MM.1S (cell line): ENCODE data around the gene ERGIC3.

ENCODE experiments used
- DNase-seq: peaks from one replicate; pipeline ENCODE4 v3.0.0-alpha.2; 2015
- H2AFZ ChIP-seq: fragments of 300-600 bp; sonication (generic); 2 replicates; pipeline ENCODE4 v1.6.0; 2016; ENCODE audit warnings: antibody characterized with exemption, low read length
- H3F3A ChIP-seq: fragments of 300-600 bp; sonication (generic); 2 replicates; pipeline ENCODE4 v1.6.1; 2016; ENCODE audit warnings: mild to moderate bottlenecking, antibody characterized with exemption, low read length, moderate library complexity, mixed read lengths; ENCODE audit not compliant: insufficient read depth
- H3K27ac ChIP-seq: fragments of 300-600 bp; sonication (generic); 2 replicates; pipeline ENCODE4 v1.5.1; 2016; ENCODE audit warnings: mild to moderate bottlenecking, low read length
- H3K27me3 ChIP-seq: fragments of 300-600 bp; sonication (generic); replicated peaks from 2 replicates; pipeline ENCODE4 v1.6.0; 2016; ENCODE audit warnings: low read length; ENCODE audit not compliant: insufficient read depth
- H3K36me3 ChIP-seq: fragments of 300-600 bp; sonication (generic); replicated peaks from 2 replicates; pipeline ENCODE4 v1.6.1; 2016; ENCODE audit warnings: mild to moderate bottlenecking, low read length, mixed read lengths; ENCODE audit not compliant: insufficient read depth
- H3K4me1 ChIP-seq: fragments of 300-600 bp; sonication (generic); 2 replicates; pipeline ENCODE4 v1.6.1; 2016; ENCODE audit warnings: low read length, mixed read lengths
- H3K4me2 ChIP-seq: fragments of 300-600 bp; sonication (generic); 2 replicates; pipeline ENCODE4 v1.6.0; 2016; ENCODE audit warnings: low read depth, low read length
- H3K4me3 ChIP-seq: fragments of 300-600 bp; sonication (generic); 2 replicates; pipeline ENCODE4 v1.5.1; 2016; ENCODE audit warnings: low read length, mixed read lengths
- H3K79me2 ChIP-seq: fragments of 300-600 bp; sonication (generic); 2 replicates; pipeline ENCODE4 v1.6.1; 2016; ENCODE audit warnings: mixed run types, low read length, mixed read lengths
- H3K9ac ChIP-seq: fragments of 300-600 bp; sonication (generic); 2 replicates; pipeline ENCODE4 v1.6.1; 2016; ENCODE audit warnings: low read length, mixed read lengths
- H3K9me2 ChIP-seq: fragments of 300-600 bp; sonication (generic); replicated peaks from 2 replicates; pipeline ENCODE4 v1.6.1; 2016; ENCODE audit warnings: mild to moderate bottlenecking, low read length, mixed read lengths; ENCODE audit not compliant: insufficient read depth
- H3K9me3 ChIP-seq: fragments of 300-600 bp; sonication (generic); replicated peaks from 2 replicates; pipeline ENCODE4 v1.6.1; 2016; ENCODE audit warnings: mild to moderate bottlenecking, low read length, mixed read lengths; ENCODE audit not compliant: insufficient read depth
- H4K20me1 ChIP-seq: fragments of 300-600 bp; sonication (generic); 2 replicates; pipeline ENCODE4 v1.6.1; 2016; ENCODE audit warnings: mild to moderate bottlenecking, low read length, moderate library complexity, mixed read lengths; ENCODE audit not compliant: insufficient read depth
- CTCF ChIP-seq: fragments of 300-600 bp; sonication (generic); IDR thresholded peaks from 2 replicates; pipeline ENCODE4 v1.5.1; 2016; ENCODE audit warnings: antibody characterized with exemption, low read length, mixed read lengths
- EZH2 ChIP-seq: fragments of 300-600 bp; sonication (generic); optimal IDR thresholded peaks from 2 replicates; pipeline ENCODE3; 2017; ENCODE audit warnings: low read depth, mild to moderate bottlenecking, antibody characterized with exemption, low read length, mixed read lengths
- EZH2phosphoT487 ChIP-seq: fragments of 300-600 bp; sonication (generic); IDR thresholded peaks from 2 replicates; pipeline ENCODE4 v1.6.1; 2018; ENCODE audit warnings: antibody characterized with exemption, low read length

ERGIC3 gene

GRCh38 chr20:35506179-35506578, 35.7 kb upstream of the ERGIC3 start:
- H3K9me3 ChIP-seq = no peaks in the 10 kb centered on the region
- H3K4me3 ChIP-seq = no peak overlapping the region
- H4K20me1 ChIP-seq = no peaks in the 10 kb centered on the region
- H3K9me2 ChIP-seq = no peaks in the 10 kb centered on the region
- H3K79me2 ChIP-seq = no peaks in the 10 kb centered on the region
- TF ChIP-seq EZH2phosphoT487 (no peak), CTCF (no peak), EZH2 (no peak)
- no peak for DNase-seq
- peaks cover 17% of the 10 kb centered on the region for H3K4me1 ChIP-seq
- H2AFZ ChIP-seq = no peak overlapping the region
- no peak overlapping the region for H3K27ac ChIP-seq
- H3K36me3 ChIP-seq = no peaks in the 10 kb centered on the region
- peaks cover 15% of the 10 kb centered on the region; the same call in 1 of the 2 replicates for H3F3A ChIP-seq
- no peak overlapping the region for H3K9ac ChIP-seq
- no peak overlapping the region for H3K4me2 ChIP-seq
- no peaks in the 10 kb centered on the region for H3K27me3 ChIP-seq

- H3K27me3 ChIP-seq = no peaks in the 10 kb centered on the region
- no peak overlapping the region for H3K4me2 ChIP-seq
- H3F3A ChIP-seq = peaks cover 8% of the 10 kb centered on the region; the same call in 1 of the 2 replicates
- H3K4me1 ChIP-seq = peaks cover 9% of the 10 kb centered on the region
- no peaks in the 10 kb centered on the region for H3K36me3 ChIP-seq
- DNase-seq = no peak
- H3K9ac ChIP-seq = no peak overlapping the region
- H3K9me2 ChIP-seq = no peaks in the 10 kb centered on the region
- H3K79me2 ChIP-seq = no peaks in the 10 kb centered on the region
- H3K9me3 ChIP-seq = no peaks in the 10 kb centered on the region
- no peak overlapping the region for H3K27ac ChIP-seq
- H2AFZ ChIP-seq = no peak overlapping the region
- no peak overlapping the region for H3K4me3 ChIP-seq
- H4K20me1 ChIP-seq = no peaks in the 10 kb centered on the region
- TF ChIP-seq CTCF = no peak
- no peak for TF ChIP-seq EZH2phosphoT487
- TF ChIP-seq EZH2 = no peak
Measured at GRCh38 chr20:35506872-35507638, 34.8 kb upstream of the ERGIC3 start.

GRCh38 chr20:35508493-35509218, 33.2 kb upstream of the ERGIC3 start:
- Histone ChIP-seq H2AFZ (no peak overlapping the region), H4K20me1 (no peaks in the 10 kb centered on the region), H3K9me3 (no peaks in the 10 kb centered on the region), H3K4me2 (no peak overlapping the region), H3K4me1 (no peaks in the 10 kb centered on the region), H3K36me3 (no peaks in the 10 kb centered on the region), H3K4me3 (no peak overlapping the region), H3K9ac (no peak overlapping the region), H3K79me2 (no peaks in the 10 kb centered on the region), H3F3A (no peaks in the 10 kb centered on the region), H3K9me2 (no peaks in the 10 kb centered on the region), H3K27me3 (no peaks in the 10 kb centered on the region), H3K27ac (no peak overlapping the region)
- no peak for DNase-seq
- TF ChIP-seq EZH2 (no peak), EZH2phosphoT487 (no peak), CTCF (no peak)
